ENCODE measurements around the gene FAM47E.

DNA sequence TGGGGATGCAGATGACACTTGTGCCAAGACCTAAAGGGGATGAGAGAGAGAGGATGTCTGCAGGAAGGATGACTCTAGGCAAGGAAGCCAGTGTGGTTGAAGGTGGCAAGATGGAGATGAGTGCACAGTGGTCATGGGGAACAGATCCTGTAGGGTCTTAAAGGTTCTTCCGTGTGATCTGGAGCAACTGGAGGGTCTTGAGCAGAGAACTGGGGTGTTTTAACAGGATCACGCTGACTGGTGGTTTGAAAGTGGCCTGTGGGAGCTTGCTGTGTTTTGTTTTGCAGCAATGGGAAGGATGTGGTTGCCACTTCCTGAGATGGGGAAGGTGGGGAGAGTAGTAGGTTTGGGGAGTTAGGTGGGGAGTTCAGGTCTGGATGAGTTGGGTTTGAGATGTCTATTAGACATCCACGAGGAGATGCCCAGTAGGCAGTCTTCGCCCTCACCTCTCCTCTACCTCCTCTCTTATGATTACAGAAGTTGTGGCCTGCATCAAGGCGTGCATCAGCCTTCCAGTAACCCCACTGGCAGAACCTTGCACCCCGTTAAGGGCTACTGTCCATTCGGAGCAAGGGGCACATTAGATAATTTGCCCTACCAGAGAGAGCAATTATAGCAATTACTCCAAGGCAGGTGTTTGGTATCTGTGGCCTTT lies 53.6 kb downstream of the FAM47E start:
- TF ChIP-seq, protein P1, sequence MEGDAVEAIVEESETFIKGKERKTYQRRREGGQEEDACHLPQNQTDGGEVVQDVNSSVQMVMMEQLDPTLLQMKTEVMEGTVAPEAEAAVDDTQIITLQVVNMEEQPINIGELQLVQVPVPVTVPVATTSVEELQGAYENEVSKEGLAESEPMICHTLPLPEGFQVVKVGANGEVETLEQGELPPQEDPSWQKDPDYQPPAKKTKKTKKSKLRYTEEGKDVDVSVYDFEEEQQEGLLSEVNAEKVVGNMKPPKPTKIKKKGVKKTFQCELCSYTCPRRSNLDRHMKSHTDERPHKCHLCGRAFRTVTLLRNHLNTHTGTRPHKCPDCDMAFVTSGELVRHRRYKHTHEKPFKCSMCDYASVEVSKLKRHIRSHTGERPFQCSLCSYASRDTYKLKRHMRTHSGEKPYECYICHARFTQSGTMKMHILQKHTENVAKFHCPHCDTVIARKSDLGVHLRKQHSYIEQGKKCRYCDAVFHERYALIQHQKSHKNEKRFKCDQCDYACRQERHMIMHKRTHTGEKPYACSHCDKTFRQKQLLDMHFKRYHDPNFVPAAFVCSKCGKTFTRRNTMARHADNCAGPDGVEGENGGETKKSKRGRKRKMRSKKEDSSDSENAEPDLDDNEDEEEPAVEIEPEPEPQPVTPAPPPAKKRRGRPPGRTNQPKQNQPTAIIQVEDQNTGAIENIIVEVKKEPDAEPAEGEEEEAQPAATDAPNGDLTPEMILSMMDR (IDR thresholded peaks at IDR 0.05): no peak
- no peak for TF ChIP-seq POLR2A (IDR thresholded peaks at IDR 0.05)

All from adrenal gland (tissue), 5 donors.